Ecto neural progenitor cell (in vitro differentiated cells): ENCODE results near the gene RAB36.

Source experiments
- DNase-seq: peaks from one replicate; pipeline ENCODE4 v3.0.0-alpha.2; 2018; ENCODE audit warnings: low spot score

The RAB36 gene

GRCh38 chr22:23206915-23207314 is 61.6 kb downstream of the RAB36 start:
- DNase-seq = no peak

- no peak for DNase-seq
Observed at GRCh38 chr22:23207729-23208393, 62.6 kb downstream of the RAB36 start.

- no peak for DNase-seq
Observed at GRCh38 chr22:23210428-23211170, 65.3 kb downstream of the RAB36 start.

- DNase-seq = no peak
Observed at GRCh38 chr22:23211622-23212021, 66.3 kb downstream of the RAB36 start.

GRCh38 chr22:23212061-23213021 is 67.1 kb downstream of the RAB36 start:
- no peak for DNase-seq

GRCh38 chr22:23213022-23213555 is 67.8 kb downstream of the RAB36 start:
- no peak for DNase-seq

- no peak for DNase-seq
Observed at GRCh38 chr22:23213581-23214334, 68.5 kb downstream of the RAB36 start.
